KMS-11 (cell line): ENCODE data around the gene SACM1L.

Source experiments
- H2AFZ ChIP-seq: fragments of 200-600 bp; sonication (generic); 2 replicates; pipeline ENCODE4 v1.6.1; 2016; ENCODE audit warnings: antibody characterized with exemption, mixed run types, low read depth
- H3K27ac ChIP-seq: fragments of 200-600 bp; sonication (generic); 2 replicates; pipeline ENCODE4 v1.6.1; 2016; ENCODE audit warnings: mild to moderate bottlenecking, mixed run types
- H3K27me3 ChIP-seq: fragments of 200-600 bp; sonication (generic); 2 replicates; pipeline ENCODE4 v1.6.1; 2017; ENCODE audit warnings: mild to moderate bottlenecking, low read depth, mixed run types, moderate library complexity; ENCODE audit not compliant: insufficient read depth
- H3K36me3 ChIP-seq: fragments of 200-600 bp; sonication (generic); 2 replicates; pipeline ENCODE4 v1.6.1; 2017; ENCODE audit warnings: mild to moderate bottlenecking, mixed run types; ENCODE audit not compliant: insufficient read depth
- H3K4me1 ChIP-seq: fragments of 200-600 bp; sonication (generic); 2 replicates; pipeline ENCODE4 v1.6.1; 2016; ENCODE audit warnings: mild to moderate bottlenecking, low read depth, mixed run types; ENCODE audit not compliant: poor library complexity, severe bottlenecking
- H3K4me2 ChIP-seq: fragments of 200-600 bp; sonication (generic); 2 replicates; pipeline ENCODE4 v1.7.0; 2016; ENCODE audit warnings: mild to moderate bottlenecking, mixed run types
- H3K4me3 ChIP-seq: fragments of 200-600 bp; sonication (generic); IDR thresholded peaks from 2 replicates; pipeline ENCODE4 v1.6.1; 2017; ENCODE audit warnings: low read depth, low read length, mixed read lengths; ENCODE audit not compliant: insufficient read depth
- H3K79me2 ChIP-seq: fragments of 200-600 bp; sonication (generic); 2 replicates; pipeline ENCODE4 v1.6.1; 2016; ENCODE audit warnings: low read depth, mixed run types; ENCODE audit not compliant: insufficient read depth
- H3K9ac ChIP-seq: fragments of 200-600 bp; sonication (generic); 2 replicates; pipeline ENCODE4 v1.6.1; 2016; ENCODE audit warnings: mild to moderate bottlenecking, mixed run types
- H4K20me1 ChIP-seq: fragments of 200-600 bp; sonication (generic); 2 replicates; pipeline ENCODE4 v1.6.1; 2016; ENCODE audit warnings: mild to moderate bottlenecking, mixed run types; ENCODE audit not compliant: insufficient read depth
- TF ChIP-seq, protein P1 (sequence below): fragments of 200-600 bp; sonication (generic); conservative IDR thresholded peaks from 2 replicates; pipeline ENCODE4 v1.6.1; 2017; ENCODE audit warnings: low read depth, mild to moderate bottlenecking, antibody characterized with exemption, low read length, moderate library complexity, mixed read lengths

SACM1L gene

DNA sequence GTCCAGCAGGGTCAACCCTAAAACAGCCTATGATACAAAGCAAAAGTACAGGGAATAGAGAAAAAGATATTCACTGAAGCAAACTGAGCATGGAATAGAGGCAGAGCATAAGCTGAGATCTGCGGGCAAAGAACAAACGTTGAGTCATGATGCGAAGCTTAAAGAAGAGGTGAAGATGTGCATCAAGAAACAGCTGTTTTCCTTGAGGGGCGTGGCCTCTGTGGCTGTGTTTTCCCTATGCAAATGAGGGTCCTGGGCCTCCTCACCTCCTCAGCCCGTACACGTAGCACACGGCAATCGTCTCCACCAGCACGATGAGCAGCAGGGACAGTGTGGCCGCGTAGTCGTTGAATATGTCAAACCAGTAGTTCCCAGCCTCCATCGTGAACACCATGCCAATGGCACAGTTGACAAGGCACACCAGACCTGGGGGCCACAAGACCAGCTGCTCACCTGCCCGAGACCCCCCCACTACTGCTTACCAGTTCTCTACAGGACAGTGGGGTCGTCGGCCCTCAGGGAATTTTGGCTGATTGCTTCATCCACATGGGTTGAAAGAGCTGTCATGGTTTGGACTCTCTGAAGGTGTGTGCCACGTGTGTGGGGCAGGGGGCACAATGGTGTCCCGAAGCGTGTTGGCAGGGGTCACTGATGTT, 73.6 kb downstream of the SACM1L start:
- Histone ChIP-seq H3K79me2 (no peaks in the 10 kb centered on the region), H2AFZ (no peak overlapping the region), H3K9ac (no peak overlapping the region), H3K27me3 (no peaks in the 10 kb centered on the region), H3K4me2 (no peak overlapping the region), H3K4me1 (no peaks in the 10 kb centered on the region), H3K36me3 (no peaks in the 10 kb centered on the region), H3K27ac (no peak overlapping the region), H4K20me1 (no peaks in the 10 kb centered on the region), H3K4me3 (no peak overlapping the region)
- TF ChIP-seq, protein P1, sequence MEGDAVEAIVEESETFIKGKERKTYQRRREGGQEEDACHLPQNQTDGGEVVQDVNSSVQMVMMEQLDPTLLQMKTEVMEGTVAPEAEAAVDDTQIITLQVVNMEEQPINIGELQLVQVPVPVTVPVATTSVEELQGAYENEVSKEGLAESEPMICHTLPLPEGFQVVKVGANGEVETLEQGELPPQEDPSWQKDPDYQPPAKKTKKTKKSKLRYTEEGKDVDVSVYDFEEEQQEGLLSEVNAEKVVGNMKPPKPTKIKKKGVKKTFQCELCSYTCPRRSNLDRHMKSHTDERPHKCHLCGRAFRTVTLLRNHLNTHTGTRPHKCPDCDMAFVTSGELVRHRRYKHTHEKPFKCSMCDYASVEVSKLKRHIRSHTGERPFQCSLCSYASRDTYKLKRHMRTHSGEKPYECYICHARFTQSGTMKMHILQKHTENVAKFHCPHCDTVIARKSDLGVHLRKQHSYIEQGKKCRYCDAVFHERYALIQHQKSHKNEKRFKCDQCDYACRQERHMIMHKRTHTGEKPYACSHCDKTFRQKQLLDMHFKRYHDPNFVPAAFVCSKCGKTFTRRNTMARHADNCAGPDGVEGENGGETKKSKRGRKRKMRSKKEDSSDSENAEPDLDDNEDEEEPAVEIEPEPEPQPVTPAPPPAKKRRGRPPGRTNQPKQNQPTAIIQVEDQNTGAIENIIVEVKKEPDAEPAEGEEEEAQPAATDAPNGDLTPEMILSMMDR, result no peak

DNA sequence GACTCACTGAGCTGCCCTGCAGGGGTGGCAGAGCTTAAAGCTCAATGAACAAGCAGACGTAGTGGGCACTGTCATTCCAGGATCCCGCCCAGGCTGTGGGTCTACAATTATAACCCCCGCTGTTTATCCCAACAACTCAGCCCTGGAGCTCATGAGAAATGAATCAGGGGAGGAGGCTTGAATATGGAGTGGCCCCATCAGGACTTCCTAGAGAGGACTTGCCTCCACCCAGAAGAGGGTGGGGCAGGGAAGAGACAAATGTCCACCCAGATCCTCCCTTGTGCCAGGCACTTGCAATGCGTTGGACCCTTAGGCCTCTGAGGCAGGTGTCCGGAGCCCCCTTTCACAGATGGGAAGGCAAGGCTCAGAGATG, 74.1 kb downstream of the SACM1L start:
- Histone ChIP-seq H3K4me3 (no peak overlapping the region), H3K79me2 (no peaks in the 10 kb centered on the region), H3K9ac (no peak overlapping the region), H2AFZ (no peak overlapping the region), H3K27ac (no peak overlapping the region), H3K36me3 (no peaks in the 10 kb centered on the region), H3K27me3 (no peaks in the 10 kb centered on the region), H4K20me1 (no peaks in the 10 kb centered on the region), H3K4me2 (no peak overlapping the region), H3K4me1 (no peaks in the 10 kb centered on the region)
- TF ChIP-seq, protein P1, result no peak

DNA sequence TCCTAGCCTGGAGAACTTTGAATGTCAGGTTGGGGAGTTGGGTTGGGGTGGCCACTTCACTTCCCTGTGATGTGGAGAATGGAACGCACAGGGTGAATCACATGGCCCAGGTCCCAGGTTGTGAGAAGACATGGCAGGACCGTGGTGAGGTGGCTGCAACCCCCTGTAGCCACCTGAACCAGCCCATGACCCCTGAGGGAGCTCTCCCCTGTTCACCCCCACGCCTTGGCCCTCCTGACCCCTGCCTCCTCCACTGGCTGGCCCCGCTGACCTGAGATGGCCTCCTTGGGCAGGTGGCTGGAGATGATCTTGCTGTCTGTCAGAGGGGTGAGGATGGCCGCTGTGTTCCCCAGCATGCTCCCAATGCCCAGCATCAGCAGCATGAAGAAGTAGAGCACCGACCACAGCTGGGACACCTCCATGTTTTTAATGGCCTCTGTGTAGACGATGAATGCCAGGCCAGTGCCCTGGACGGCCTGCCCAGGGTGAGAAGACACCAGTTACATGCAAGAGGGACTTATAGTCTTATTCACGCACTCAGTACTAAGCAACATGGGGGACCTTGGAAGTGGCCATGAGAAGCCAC, 76.2 kb downstream of the SACM1L start:
- no peaks in the 10 kb centered on the region for H3K27me3 ChIP-seq
- no peak overlapping the region for H2AFZ ChIP-seq
- no peak overlapping the region for H3K27ac ChIP-seq
- H3K4me1 ChIP-seq, result no peaks in the 10 kb centered on the region
- no peak overlapping the region for H3K4me2 ChIP-seq
- no peaks in the 10 kb centered on the region for H3K36me3 ChIP-seq
- no peak overlapping the region for H3K4me3 ChIP-seq
- H3K9ac ChIP-seq, result no peak overlapping the region
- no peaks in the 10 kb centered on the region for H4K20me1 ChIP-seq
- TF ChIP-seq, protein P1, result no peak
- no peaks in the 10 kb centered on the region for H3K79me2 ChIP-seq

DNA sequence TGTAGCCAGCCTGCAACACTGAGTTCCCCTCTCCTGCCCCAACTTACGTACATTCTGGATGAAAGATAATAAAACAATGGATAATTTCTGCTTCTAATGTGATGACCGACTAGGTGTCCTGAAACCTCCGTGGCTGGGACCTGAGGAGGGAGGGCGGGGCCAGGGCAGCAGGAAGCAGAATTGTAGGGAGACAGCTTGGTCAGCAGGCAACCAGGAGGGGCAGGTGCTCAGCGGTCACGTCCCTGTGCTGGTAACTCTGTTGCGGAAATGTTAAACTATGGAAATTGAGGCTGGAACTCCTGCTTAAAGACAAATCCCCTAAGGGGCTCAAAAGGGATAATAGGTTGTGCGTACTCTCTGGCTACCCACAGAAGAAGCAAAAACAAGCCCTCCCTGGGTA, 76.8 kb downstream of the SACM1L start:
- TF ChIP-seq, protein P1, result no peak
- Histone ChIP-seq H3K36me3 (no peaks in the 10 kb centered on the region), H3K4me2 (no peak overlapping the region), H3K27me3 (no peaks in the 10 kb centered on the region), H3K4me1 (no peaks in the 10 kb centered on the region), H3K79me2 (no peaks in the 10 kb centered on the region), H3K27ac (no peak overlapping the region), H3K9ac (no peak overlapping the region), H4K20me1 (no peaks in the 10 kb centered on the region), H2AFZ (no peak overlapping the region), H3K4me3 (no peak overlapping the region)
